CD14-positive monocyte (primary cell): ENCODE measurements around the gene CALML5. TPM values are rescaled to one million over a fixed set of nuclear protein-coding genes. Genes with fewer than 3 reads are reported as not detected.

ENCODE experiments used
- DNase-seq, 3 donors: peaks; one replicate each; pipeline ENCODE4 v3.0.0-alpha.2; 2011 to 2022
- H2AFZ ChIP-seq: 2 replicates; pipeline ENCODE4 v1.6.0; 2012; ENCODE audit warnings: mild to moderate bottlenecking, low read depth, low read length, inconsistent platforms; ENCODE audit not compliant: insufficient read depth, poor library complexity, severe bottlenecking
- H3K27ac ChIP-seq, 2 donors: 1 replicate in 1 of 2; 2 replicates in 1 of 2; pipeline ENCODE4 v1.5.1; 2012 to 2013; ENCODE audit warnings: low read length in 2 of 2, control low read depth in 1 of 2, inconsistent platforms in 1 of 2, low read depth in 1 of 2, mild to moderate bottlenecking in 1 of 2
- H3K27me3 ChIP-seq, 2 donors: one replicate each; pipeline versions ENCODE4 v1.6.0 to v1.6.1; 2011 to 2013; ENCODE audit warnings: low read length in 2 of 2; ENCODE audit not compliant: control insufficient read depth in 2 of 2, insufficient read depth in 2 of 2
- H3K36me3 ChIP-seq, 2 donors: replicated peaks in 1 of 2; 1 replicate in 1 of 2; 2 replicates in 1 of 2; pipeline versions ENCODE4 v1.5.1 to v1.6.1; 2012 to 2013; ENCODE audit warnings: low read length in 2 of 2, control low read depth in 1 of 2, inconsistent platforms in 1 of 2, mild to moderate bottlenecking in 1 of 2; ENCODE audit not compliant: insufficient read depth in 2 of 2, control insufficient read depth in 1 of 2
- H3K4me1 ChIP-seq, 2 donors: 1 replicate in 1 of 2; 2 replicates in 1 of 2; pipeline versions ENCODE4 v1.5.1 to v1.6.1; 2012 to 2013; ENCODE audit warnings: low read length in 2 of 2, control low read depth in 1 of 2, inconsistent platforms in 1 of 2, mild to moderate bottlenecking in 1 of 2, moderate library complexity in 1 of 2; ENCODE audit not compliant: insufficient read depth in 2 of 2, control insufficient read depth in 1 of 2
- H3K4me2 ChIP-seq: replicated peaks from 2 replicates; pipeline ENCODE3; 2012; ENCODE audit warnings: low read length, moderate library complexity, mild to moderate bottlenecking; ENCODE audit not compliant: poor library complexity, severe bottlenecking; ENCODE audit errors: extremely low read depth
- H3K4me3 ChIP-seq, 3 experiments: fragments of 200-600 bp in 1 of 3; sonication (generic) in 1 of 3; replicated peaks in 1 of 3; 1 replicate in 2 of 3; 2 replicates in 1 of 3; pipeline ENCODE4 v1.5.1; 2011 to 2013; ENCODE audit warnings: low read length in 3 of 3, mild to moderate bottlenecking in 3 of 3, control low read depth in 2 of 3, low read depth in 2 of 3, inconsistent platforms in 1 of 3, moderate library complexity in 1 of 3
- H3K79me2 ChIP-seq: 2 replicates; pipeline ENCODE4 v1.6.0; 2012; ENCODE audit warnings: mild to moderate bottlenecking, control low read depth, inconsistent platforms, low read length, moderate library complexity; ENCODE audit not compliant: insufficient read depth
- H3K9ac ChIP-seq: 2 replicates; pipeline ENCODE4 v1.6.0; 2017; ENCODE audit warnings: low read length, mild to moderate bottlenecking; ENCODE audit not compliant: insufficient read depth, poor library complexity, severe bottlenecking
- H3K9me3 ChIP-seq, 2 donors: replicated peaks in 1 of 2; 1 replicate in 1 of 2; 2 replicates in 1 of 2; pipeline versions ENCODE4 v1.5.1 to v1.6.1; 2012 to 2013; ENCODE audit warnings: low read length in 2 of 2, control low read depth in 1 of 2; ENCODE audit not compliant: control insufficient read depth in 1 of 2, insufficient read depth in 1 of 2
- H4K20me1 ChIP-seq: 2 replicates; pipeline ENCODE4 v1.6.0; 2012; ENCODE audit warnings: mild to moderate bottlenecking, low read length, control low read depth, moderate library complexity; ENCODE audit not compliant: insufficient read depth
- H3K27ac Mint-ChIP-seq, 7 donors: one replicate each; pipeline ENCODE4 v1.8.0; 2020; ENCODE audit warnings: mild to moderate bottlenecking in 7 of 7, mixed read lengths in 7 of 7, moderate library complexity in 6 of 7, inconsistent platforms in 2 of 7
- H3K27me3 Mint-ChIP-seq, 3 donors: one replicate each; pipeline ENCODE4 v1.8.0; 2021 to 2022; ENCODE audit warnings: low read depth in 3 of 3, mild to moderate bottlenecking in 3 of 3, mixed read lengths in 3 of 3, moderate library complexity in 3 of 3, inconsistent platforms in 1 of 3
- H3K36me3 Mint-ChIP-seq, 2 donors: one replicate each; pipeline ENCODE4 v1.8.0; 2020; ENCODE audit warnings: mixed read lengths in 2 of 2, inconsistent platforms in 1 of 2, mild to moderate bottlenecking in 1 of 2
- H3K4me1 Mint-ChIP-seq: one replicate; pipeline ENCODE4 v1.8.0; 2020; ENCODE audit warnings: mild to moderate bottlenecking, mixed read lengths
- H3K4me3 Mint-ChIP-seq, 2 donors: one replicate each; pipeline ENCODE4 v1.8.0; 2020; ENCODE audit warnings: mild to moderate bottlenecking in 2 of 2, mixed read lengths in 2 of 2, moderate library complexity in 1 of 2
- H3K9me3 Mint-ChIP-seq, 7 donors: one replicate each; pipeline ENCODE4 v1.8.0; 2020 to 2022; ENCODE audit warnings: mixed read lengths in 7 of 7, mild to moderate bottlenecking in 6 of 7, moderate library complexity in 6 of 7, inconsistent platforms in 2 of 7
- CTCF ChIP-seq: fragments of 200-600 bp; IDR thresholded peaks from one replicate; pipeline ENCODE4 v1.8.0; 2022; ENCODE audit warnings: antibody characterized with exemption, mild to moderate bottlenecking
- WGBS: methylation state at CpG from one replicate; pipeline ENCODE4 v1.1.5; 2013; ENCODE audit warnings: missing lambda C conversion rate; ENCODE audit not compliant: insufficient coverage; 5-methylcytosine and 5-hydroxymethylcytosine counted together
- intact Hi-C, 2 donors: fragments of 100-400 bp; cut with micrococcal nuclease; formaldehyde crosslinking; loops; one replicate each; pipeline versions ENCODE4 v1.15.0 to v1.15.1; 2023
- polyA plus RNA-seq, 3 donors: library from polyadenylated mRNA; depleted of rRNA in 1 of 3; unstranded in 2 of 3; stranded (reverse) in 1 of 3; fragments of 300-500 nt in 2 of 3; fragments of >200 nt in 1 of 3; fragmentation: Illumina TruSeq in 2 of 3; gene quantifications; 1 replicate in 2 of 3; 2 replicates in 1 of 3; pipeline ENCODE4 v1.2.3, GENCODE V29; 2012 to 2021

CALML5 gene
- polyA plus RNA-seq, 3 donors: not detected

DNA sequence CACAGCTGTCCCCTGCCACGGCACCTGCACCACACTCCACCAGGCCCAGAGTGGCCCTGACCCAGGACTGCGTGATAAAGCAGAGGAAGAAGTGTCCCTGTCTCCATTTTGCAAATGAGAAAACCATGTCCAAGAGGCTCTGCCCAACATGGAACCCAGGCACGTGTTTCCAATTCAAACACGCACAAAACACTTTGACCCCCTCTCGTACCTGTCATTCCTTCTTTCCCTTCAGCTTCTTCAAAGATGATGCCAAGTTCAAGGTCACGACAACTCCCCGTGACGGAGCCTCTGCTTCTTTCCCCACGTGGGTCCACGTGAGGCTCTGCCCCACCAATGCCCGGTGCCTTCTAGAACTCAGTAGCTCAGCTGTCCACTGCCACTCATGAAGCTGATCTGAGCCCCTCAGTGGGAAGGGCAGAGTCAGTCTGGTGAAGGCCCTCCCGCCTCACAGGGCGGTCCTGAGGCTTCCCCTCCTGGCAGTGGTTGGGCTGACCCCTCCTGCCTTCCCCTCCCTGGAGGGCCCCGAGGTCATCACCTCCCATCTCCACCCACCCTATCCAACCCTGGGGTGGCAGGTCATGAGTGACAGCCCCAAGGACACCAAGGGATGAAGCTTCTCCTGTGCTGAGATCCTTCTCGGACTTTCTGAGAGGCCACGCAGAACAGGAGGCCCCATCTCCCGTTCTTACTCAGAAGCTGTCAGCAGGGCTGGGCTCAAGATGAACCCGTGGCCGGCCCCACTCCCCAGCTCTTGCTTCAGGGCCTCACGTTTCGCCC is 19.0 kb downstream of the CALML5 start:
- Histone ChIP-seq H3K79me2 (no peaks in the 10 kb centered on the region), H3K27me3 (no peaks in the 10 kb centered on the region), H4K20me1 (no peaks in the 10 kb centered on the region), H3K36me3 (no peaks in the 10 kb centered on the region), H3K27ac (no peak overlapping the region), H2AFZ (no peak overlapping the region), H3K9ac (peak overlapping the region; percentile 8), H3K9me3 (no peaks in the 10 kb centered on the region), H3K4me2 (no peak overlapping the region), H3K4me1 (no peaks in the 10 kb centered on the region), H3K4me3 (no peak overlapping the region)
- peaks cover 0 to 2% (median 0%) of the 10 kb centered on the region in 7 donors for H3K9me3 Mint-ChIP-seq
- no peak for TF ChIP-seq CTCF
- WGBS: 91% methylated on average over 20 of the region's 21 CpGs
- no peak for DNase-seq
- H3K27ac Mint-ChIP-seq: peak overlapping the region in 2 of 7 donors; percentile 47 to 55
- peak overlapping the region in 1 of 2 donors; percentile 16 for H3K4me3 Mint-ChIP-seq
- H3K27me3 Mint-ChIP-seq: peaks cover 5 to 14% (median 5%) of the 10 kb centered on the region in 3 donors
- no peaks in the 10 kb centered on the region for H3K4me1 Mint-ChIP-seq
- H3K36me3 Mint-ChIP-seq: no peaks in the 10 kb centered on the region
- intact Hi-C loops: no loop called here

- peak overlapping the region in 1 of 2 donors; percentile 16 for H3K4me3 Mint-ChIP-seq
- H3K27ac ChIP-seq: no peak overlapping the region
These were observed 19.7 kb downstream of the CALML5 start for GRCh38 chr10:5479481-5480161.

More at GRCh38 chr10:5479481-5480161, 19.7 kb downstream of the CALML5 start:
- intact Hi-C loops: no loop called here
- Mint-ChIP-seq H3K36me3 (no peaks in the 10 kb centered on the region), H3K4me1 (no peaks in the 10 kb centered on the region), H3K27me3 (peaks cover 5 to 11% (median 5%) of the 10 kb centered on the region in 3 donors), H3K9me3 (no peaks in the 10 kb centered on the region), H3K27ac (peak overlapping the region in 2 of 7 donors; percentile 47 to 55)
- TF ChIP-seq CTCF: no peak
- peak in 1 of 3 donors; percentile 13 for DNase-seq
- no peaks in the 10 kb centered on the region for H4K20me1 ChIP-seq
- no peaks in the 10 kb centered on the region for H3K36me3 ChIP-seq
- H3K27me3 ChIP-seq: no peaks in the 10 kb centered on the region
- H3K9ac ChIP-seq: peak overlapping the region; percentile 8
- H3K4me2 ChIP-seq: no peak overlapping the region
- 30% methylated on average over 8 of the region's 14 CpGs for WGBS
- H2AFZ ChIP-seq: no peak overlapping the region
- H3K4me1 ChIP-seq: no peaks in the 10 kb centered on the region
- H3K4me3 ChIP-seq: no peak overlapping the region
- no peaks in the 10 kb centered on the region for H3K9me3 ChIP-seq
- no peaks in the 10 kb centered on the region for H3K79me2 ChIP-seq
